ENCODE results near the gene SLC26A4.

Gene SLC26A4

DNA sequence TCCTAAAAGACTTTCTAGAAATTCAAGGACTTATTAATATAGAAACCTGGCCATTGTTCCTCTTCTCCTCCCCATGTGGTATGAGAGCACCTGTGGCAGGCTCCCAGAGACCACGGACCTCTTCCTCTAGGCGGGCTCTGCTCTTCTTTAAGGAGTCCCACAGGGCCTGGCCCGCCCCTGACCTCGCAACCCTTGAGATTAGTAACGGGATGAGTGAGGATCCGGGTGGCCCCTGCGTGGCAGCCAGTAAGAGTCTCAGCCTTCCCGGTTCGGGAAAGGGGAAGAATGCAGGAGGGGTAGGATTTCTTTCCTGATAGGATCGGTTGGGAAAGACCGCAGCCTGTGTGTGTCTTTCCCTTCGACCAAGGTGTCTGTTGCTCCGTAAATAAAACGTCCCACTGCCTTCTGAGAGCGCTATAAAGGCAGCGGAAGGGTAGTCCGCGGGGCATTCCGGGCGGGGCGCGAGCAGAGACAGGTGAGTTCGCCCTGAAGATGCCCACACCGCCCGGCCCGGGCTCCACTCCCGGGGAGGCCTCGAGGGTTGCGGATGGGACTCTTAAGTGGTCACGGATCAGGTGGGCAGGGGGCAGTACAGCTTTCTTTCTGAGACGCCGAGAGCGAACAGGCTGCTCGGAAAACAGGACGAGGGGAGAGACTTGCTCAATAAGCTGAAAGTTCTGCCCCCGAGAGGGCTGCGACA, at the start of gene SLC26A4:
Gene SLC26A4 (plus strand): TSS at position 448 of the 700 bp plus-strand sequence. CDS start 814 bp downstream, outside the sequence.
- Mint-ChIP-seq H3K4me1 (peaks cover 17% of the 10 kb centered on the region), H3K36me3 (no peaks in the 10 kb centered on the region), H3K27me3 (no peaks in the 10 kb centered on the region), H3K4me3 (peak within 1 kb of the TSS; percentile 95), H3K27ac (peak within 1 kb of the TSS; percentile 50), H3K9me3 (no peaks in the 10 kb centered on the region)
- ATAC-seq (ENCODE audit: low read depth) (peak; percentile 33), DNase-seq (ENCODE audit: low spot score in 2 of 2) (peak; percentile 9 to 41)

DNA sequence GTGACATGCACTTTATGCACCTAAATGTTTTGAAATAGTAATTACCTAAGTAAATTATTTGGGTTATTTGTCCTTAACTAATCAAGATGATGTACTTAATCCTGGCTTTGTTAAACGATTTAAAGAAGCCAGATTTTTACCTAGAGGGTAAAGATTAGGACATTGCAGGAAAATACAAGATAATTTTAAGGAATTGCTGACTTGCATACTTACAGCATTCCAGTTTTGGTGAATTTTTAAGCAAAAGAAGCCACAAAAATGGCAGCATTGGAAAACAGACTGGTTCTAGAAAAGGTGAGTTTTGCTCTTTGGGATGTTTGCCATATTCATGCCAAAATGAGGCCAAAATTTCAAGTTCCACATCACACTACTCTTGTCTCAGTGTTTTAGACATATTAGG, 47.2 kb upstream of the SLC26A4 start:
- Mint-ChIP-seq H3K27ac (no peak overlapping the region), H3K9me3 (no peaks in the 10 kb centered on the region), H3K4me3 (no peak overlapping the region), H3K4me1 (no peaks in the 10 kb centered on the region), H3K36me3 (peaks cover 18% of the 10 kb centered on the region), H3K27me3 (no peaks in the 10 kb centered on the region)
- DNase-seq (ENCODE audit: low spot score in 2 of 2) (no peak), ATAC-seq (ENCODE audit: low read depth) (no peak)

DNA sequence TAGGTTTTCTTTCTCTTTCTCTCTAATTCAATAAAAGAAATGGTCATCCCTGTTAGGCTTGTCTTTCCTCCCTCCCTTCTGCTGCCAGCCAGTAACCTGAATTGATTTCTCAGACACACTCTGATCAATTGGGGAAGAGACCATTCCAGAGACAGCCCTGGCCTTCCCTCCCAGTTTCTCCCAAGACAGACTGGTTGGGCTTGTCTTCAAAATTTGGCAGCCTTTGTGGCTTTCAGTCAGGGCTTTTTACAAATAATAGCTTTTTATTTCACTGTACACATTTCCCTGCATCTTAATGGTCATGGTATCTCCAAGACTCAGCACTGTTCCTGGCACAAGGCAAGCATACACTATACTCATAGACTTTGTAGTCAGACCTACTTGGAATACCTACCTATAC, 46.7 kb upstream of the SLC26A4 start:
- peaks cover 15% of the 10 kb centered on the region for H3K36me3 Mint-ChIP-seq
- H3K4me3 Mint-ChIP-seq: no peak overlapping the region
- no peak for ATAC-seq (ENCODE audit: low read depth)
- DNase-seq (ENCODE audit: low spot score in 2 of 2): no peak
- H3K4me1 Mint-ChIP-seq: no peaks in the 10 kb centered on the region
- H3K9me3 Mint-ChIP-seq: no peaks in the 10 kb centered on the region
- H3K27me3 Mint-ChIP-seq: no peaks in the 10 kb centered on the region
- H3K27ac Mint-ChIP-seq: no peak overlapping the region

GRCh38 chr7:107614425-107614824, 46.2 kb upstream of the SLC26A4 start:
- no peak overlapping the region for H3K27ac Mint-ChIP-seq
- no peak for DNase-seq (ENCODE audit: low spot score in 2 of 2)
- peaks cover 13% of the 10 kb centered on the region for H3K36me3 Mint-ChIP-seq

GRCh38 chr7:107615910-107616680, 44.5 kb upstream of the SLC26A4 start:
- H3K27me3 Mint-ChIP-seq: no peaks in the 10 kb centered on the region
- DNase-seq (ENCODE audit: low spot score in 2 of 2) (no peak), ATAC-seq (ENCODE audit: low read depth) (no peak)
- H3K36me3 Mint-ChIP-seq: peaks cover 15% of the 10 kb centered on the region
- H3K4me1 Mint-ChIP-seq: no peaks in the 10 kb centered on the region
- H3K9me3 Mint-ChIP-seq: no peaks in the 10 kb centered on the region
- H3K4me3 Mint-ChIP-seq: no peak overlapping the region
- no peak overlapping the region for H3K27ac Mint-ChIP-seq

More at GRCh38 chr7:107614425-107614824, 46.2 kb upstream of the SLC26A4 start:
- no peaks in the 10 kb centered on the region for H3K4me1 Mint-ChIP-seq
- H3K9me3 Mint-ChIP-seq: no peaks in the 10 kb centered on the region
- no peaks in the 10 kb centered on the region for H3K27me3 Mint-ChIP-seq
- no peak for ATAC-seq (ENCODE audit: low read depth)
- H3K4me3 Mint-ChIP-seq: no peak overlapping the region

- Mint-ChIP-seq H3K27me3 (no peaks in the 10 kb centered on the region), H3K27ac (no peak overlapping the region), H3K9me3 (peaks cover 5% of the 10 kb centered on the region), H3K4me3 (no peak overlapping the region), H3K4me1 (no peaks in the 10 kb centered on the region), H3K36me3 (peaks cover 8% of the 10 kb centered on the region)
- DNase-seq (ENCODE audit: low spot score in 2 of 2) (no peak), ATAC-seq (ENCODE audit: low read depth) (no peak)
Measured at GRCh38 chr7:107622429-107622828, 38.2 kb upstream of the SLC26A4 start.

DNA sequence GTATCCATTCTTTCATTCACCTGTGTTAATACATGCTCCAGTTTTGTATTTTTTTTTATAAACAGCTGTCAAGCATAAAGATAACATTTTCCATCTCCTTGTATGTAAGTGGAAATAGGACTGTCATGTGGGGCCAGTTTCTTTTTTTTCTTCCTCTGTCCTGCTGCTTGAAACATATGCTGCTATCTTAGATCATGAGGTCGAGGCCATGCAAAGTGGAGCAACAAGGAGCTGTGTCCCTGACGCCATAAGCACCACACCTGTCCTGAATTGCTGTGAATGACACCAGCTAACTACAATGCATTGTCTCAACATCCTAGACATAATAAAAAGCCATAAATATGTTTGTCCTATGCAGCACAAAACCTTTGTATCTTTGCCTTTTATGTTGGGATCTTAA, 37.7 kb upstream of the SLC26A4 start:
- Mint-ChIP-seq H3K4me1 (no peaks in the 10 kb centered on the region), H3K36me3 (peaks cover 8% of the 10 kb centered on the region), H3K27me3 (no peaks in the 10 kb centered on the region), H3K9me3 (peaks cover 5% of the 10 kb centered on the region), H3K4me3 (no peak overlapping the region), H3K27ac (no peak overlapping the region)
- DNase-seq (ENCODE audit: low spot score in 2 of 2) (no peak), ATAC-seq (ENCODE audit: low read depth) (no peak)

DNA sequence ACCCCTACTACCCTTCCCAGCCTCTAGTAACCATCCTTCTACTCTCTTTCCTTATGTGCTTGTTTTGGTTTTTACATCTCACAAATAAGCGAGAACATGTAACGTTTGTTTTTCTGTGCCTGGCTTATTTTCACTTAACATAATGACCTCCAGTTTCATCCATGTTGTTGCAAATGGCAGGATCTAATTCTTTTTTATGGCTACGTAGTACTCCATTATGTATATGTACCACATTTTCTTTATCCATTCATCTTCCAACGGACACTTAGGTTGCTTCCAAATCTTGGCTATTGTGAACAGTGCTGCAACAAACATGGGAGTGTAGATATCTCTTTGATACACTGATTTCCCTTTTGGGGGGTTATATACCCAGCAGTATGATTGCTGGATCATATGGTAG, 33.6 kb upstream of the SLC26A4 start:
- ATAC-seq (ENCODE audit: low read depth) (no peak), DNase-seq (ENCODE audit: low spot score in 2 of 2) (no peak)
- peaks cover 11% of the 10 kb centered on the region for H3K4me1 Mint-ChIP-seq
- H3K9me3 Mint-ChIP-seq: peaks cover 5% of the 10 kb centered on the region
- no peak overlapping the region for H3K27ac Mint-ChIP-seq
- H3K4me3 Mint-ChIP-seq: no peak overlapping the region
- no peaks in the 10 kb centered on the region for H3K27me3 Mint-ChIP-seq
- H3K36me3 Mint-ChIP-seq: peaks cover 6% of the 10 kb centered on the region

- Mint-ChIP-seq H3K27me3 (no peaks in the 10 kb centered on the region), H3K4me1 (peaks cover 21% of the 10 kb centered on the region)
Measured at GRCh38 chr7:107628461-107629064, 32.1 kb upstream of the SLC26A4 start.

DNA sequence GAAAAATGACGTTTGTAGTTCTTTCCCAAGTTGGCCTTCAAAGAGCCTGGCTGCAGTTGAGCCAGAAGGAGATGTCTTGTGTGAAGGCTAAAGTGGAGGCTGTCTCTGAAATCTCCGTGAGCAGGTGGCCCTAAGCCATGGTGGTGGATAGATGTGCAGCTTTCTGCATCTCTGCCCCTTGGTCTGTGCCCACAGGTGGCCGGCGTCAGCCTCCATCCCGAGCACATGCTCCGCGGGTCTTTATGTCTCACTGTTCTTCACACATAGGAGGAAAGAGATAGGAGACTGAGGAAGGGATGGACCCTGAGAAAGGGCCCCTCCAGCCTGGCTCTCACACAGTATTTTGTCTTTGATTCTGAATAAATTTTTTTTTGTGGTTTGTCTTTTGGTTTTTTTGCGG, 30.3 kb upstream of the SLC26A4 start:
- Mint-ChIP-seq H3K27ac (peak overlapping the region; percentile 21), H3K4me1 (peaks cover 32% of the 10 kb centered on the region), H3K4me3 (no peak overlapping the region), H3K9me3 (peaks cover 5% of the 10 kb centered on the region), H3K27me3 (no peaks in the 10 kb centered on the region), H3K36me3 (peaks cover 5% of the 10 kb centered on the region)
- ATAC-seq (ENCODE audit: low read depth) (no peak), DNase-seq (ENCODE audit: low spot score in 2 of 2) (no peak)

More at GRCh38 chr7:107628461-107629064, 32.1 kb upstream of the SLC26A4 start:
- H3K27ac Mint-ChIP-seq: peak overlapping the region; percentile 45
- peak; percentile 92 for ATAC-seq (ENCODE audit: low read depth)
- peak; percentile 21 to 29 for DNase-seq (ENCODE audit: low spot score in 2 of 2)
- peaks cover 6% of the 10 kb centered on the region for H3K36me3 Mint-ChIP-seq
- peak overlapping the region; percentile 60 for H3K4me3 Mint-ChIP-seq
- peaks cover 5% of the 10 kb centered on the region for H3K9me3 Mint-ChIP-seq

DNA sequence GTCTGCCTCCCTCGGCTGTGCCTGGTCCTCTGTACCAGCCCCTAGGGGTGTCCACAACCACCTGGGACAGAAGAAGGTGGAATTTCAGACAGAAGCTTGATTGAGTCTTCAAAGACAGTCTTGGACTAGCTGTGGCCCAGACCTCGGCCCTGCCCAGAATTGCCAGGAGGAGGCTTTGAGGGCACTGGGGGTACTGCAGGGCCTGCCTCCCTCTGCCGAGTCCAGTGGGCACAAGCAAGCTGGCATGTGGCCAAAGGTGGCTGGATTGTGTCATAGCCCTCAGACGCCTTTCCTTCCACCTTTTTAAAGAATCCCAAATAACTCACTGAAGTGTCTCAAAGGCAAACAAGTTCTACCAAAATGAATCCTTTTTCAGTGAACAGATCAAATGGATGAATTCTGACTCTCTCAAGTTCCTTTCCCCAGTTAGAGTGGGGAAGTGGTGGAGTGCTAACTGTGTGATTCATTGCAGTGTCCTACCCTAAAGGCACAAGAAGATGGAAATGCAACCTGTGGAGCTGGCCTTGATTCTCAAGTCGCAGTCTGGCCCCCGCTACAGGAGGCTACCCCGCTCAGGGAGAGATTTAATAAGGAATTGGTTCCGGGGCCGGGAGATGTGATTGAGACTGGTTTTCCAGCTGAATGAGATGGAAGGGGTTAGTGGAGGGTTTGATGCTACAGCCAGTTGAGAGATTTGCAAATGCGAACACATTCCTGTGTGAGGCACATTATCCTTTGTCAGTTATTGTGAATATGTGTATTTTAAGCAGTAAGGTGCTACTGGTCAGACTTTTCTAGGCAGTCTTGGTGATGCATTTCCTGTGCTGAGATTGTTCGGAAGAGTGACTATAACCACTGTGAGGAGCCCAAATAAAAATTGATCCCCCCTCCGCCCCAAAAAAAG, 28.8 kb upstream of the SLC26A4 start:
- no peak for ATAC-seq (ENCODE audit: low read depth)
- no peak for DNase-seq (ENCODE audit: low spot score in 2 of 2)
- H3K4me1 Mint-ChIP-seq: peaks cover 34% of the 10 kb centered on the region
- H3K36me3 Mint-ChIP-seq: peaks cover 5% of the 10 kb centered on the region
- H3K4me3 Mint-ChIP-seq: no peak overlapping the region
- H3K9me3 Mint-ChIP-seq: peaks cover 4% of the 10 kb centered on the region
- H3K27ac Mint-ChIP-seq: no peak overlapping the region
- no peaks in the 10 kb centered on the region for H3K27me3 Mint-ChIP-seq

DNA sequence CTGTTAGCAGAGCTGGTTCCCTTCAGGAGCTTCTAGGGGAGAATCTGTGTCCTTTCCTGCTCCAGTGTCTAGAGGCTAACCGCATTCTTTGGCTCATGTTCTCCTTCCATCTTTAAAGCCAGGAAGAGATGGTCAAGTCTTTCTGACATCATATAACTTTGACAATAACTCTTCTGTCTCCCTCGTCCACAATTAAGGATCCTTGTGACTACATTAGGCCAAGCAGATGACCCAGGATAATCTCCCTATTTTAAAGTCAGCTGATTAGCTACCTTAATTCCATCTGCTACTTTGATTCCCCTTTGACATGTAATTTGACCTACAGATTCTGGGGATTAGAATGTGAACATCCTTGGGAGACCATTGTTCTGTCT, 28.1 kb upstream of the SLC26A4 start:
- peak overlapping the region; percentile 45 for H3K27ac Mint-ChIP-seq

GRCh38 chr7:107638594-107638993, 22.0 kb upstream of the SLC26A4 start:
- Mint-ChIP-seq H3K4me3 (peak overlapping the region; percentile 75), H3K9me3 (peaks cover 3% of the 10 kb centered on the region), H3K4me1 (peaks cover 51% of the 10 kb centered on the region), H3K27ac (peak overlapping the region; percentile 98), H3K27me3 (no peaks in the 10 kb centered on the region), H3K36me3 (peaks cover 8% of the 10 kb centered on the region)
- DNase-seq (ENCODE audit: low spot score in 2 of 2) (peak in 1 of 2 donors; percentile 54), ATAC-seq (ENCODE audit: low read depth) (peak; percentile 86)

More for the DNA sequence above, 28.1 kb upstream of the SLC26A4 start:
- peaks cover 35% of the 10 kb centered on the region for H3K4me1 Mint-ChIP-seq
- H3K36me3 Mint-ChIP-seq: peaks cover 2% of the 10 kb centered on the region
- H3K9me3 Mint-ChIP-seq: no peaks in the 10 kb centered on the region
- no peak for DNase-seq (ENCODE audit: low spot score in 2 of 2)
- H3K4me3 Mint-ChIP-seq: no peak overlapping the region
- H3K27me3 Mint-ChIP-seq: no peaks in the 10 kb centered on the region
- ATAC-seq (ENCODE audit: low read depth): no peak
